ENCODE data around the gene GNG14. TPM values are rescaled to one million over a fixed set of nuclear protein-coding genes. Genes with fewer than 3 reads are reported as not detected.

The GNG14 gene
- total and polyA plus RNA-seq, 2 of the 13 experiments (the other 11 are each of a cell fraction or from before 2014, with no cell fraction given) = not detected

DNA sequence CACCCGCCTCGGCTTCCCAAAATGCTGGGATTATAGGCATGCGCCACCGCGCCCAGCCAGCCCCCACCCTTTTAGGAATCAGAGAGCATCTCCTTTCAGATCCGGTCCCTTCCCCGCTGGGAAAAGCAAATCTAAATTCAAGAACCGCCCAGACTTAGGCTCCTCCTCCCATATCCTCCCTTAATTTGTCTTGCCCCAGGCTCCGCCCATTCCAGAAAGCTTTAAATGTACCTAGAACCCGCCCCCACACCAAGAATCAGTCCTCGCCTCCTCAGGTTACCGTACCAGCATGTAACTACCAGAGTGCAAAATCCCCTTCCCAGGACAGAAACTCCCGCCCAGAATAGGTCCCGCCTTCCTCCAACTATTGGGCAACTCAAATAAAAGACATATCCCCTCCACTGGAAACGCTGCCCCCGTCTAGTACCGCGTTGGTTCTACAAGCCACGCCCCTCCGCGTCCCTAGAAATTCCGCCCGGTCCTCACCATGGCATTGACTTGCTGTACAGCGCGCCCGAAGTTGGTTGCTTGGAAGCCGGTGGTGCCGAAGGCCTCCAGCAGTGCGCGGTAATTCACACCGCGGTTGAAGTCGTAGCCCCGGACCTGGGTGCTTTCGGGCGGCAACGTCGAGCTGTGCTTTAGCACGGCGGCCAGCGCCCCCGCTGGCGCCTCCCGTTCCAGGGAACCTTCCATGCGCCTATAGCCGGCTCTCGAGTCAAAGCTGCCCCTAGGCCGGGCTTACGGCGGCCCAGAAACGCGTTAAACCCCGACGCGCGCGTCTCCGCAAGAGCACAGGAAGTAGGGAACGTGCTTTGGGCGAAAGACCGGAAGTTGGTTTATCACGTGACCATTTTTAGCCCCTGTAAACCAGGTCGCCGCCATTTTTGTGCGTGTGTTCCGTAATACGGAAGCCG is 6.5 kb upstream of the GNG14 start, which contains the start of gene DHPS (continued):
- 0 out of 2 replicates have a peak, but pooled peaks have one; percentile 74 for TF ChIP-seq AKNA (CRISPR knock-in tag; IDR thresholded peaks at IDR 0.05; ENCODE audit: borderline replicate concordance)
- no peak for TF ChIP-seq HOMEZ (CRISPR knock-in tag; IDR thresholded peaks at IDR 0.05; ENCODE audit: low read depth)
- no peak for TF ChIP-seq ZNF20 (CRISPR knock-in tag; IDR thresholded peaks at IDR 0.05)
- no peak for TF ChIP-seq ZNF780A (CRISPR knock-in tag; IDR thresholded peaks at IDR 0.05)
- TF ChIP-seq, protein P1, sequence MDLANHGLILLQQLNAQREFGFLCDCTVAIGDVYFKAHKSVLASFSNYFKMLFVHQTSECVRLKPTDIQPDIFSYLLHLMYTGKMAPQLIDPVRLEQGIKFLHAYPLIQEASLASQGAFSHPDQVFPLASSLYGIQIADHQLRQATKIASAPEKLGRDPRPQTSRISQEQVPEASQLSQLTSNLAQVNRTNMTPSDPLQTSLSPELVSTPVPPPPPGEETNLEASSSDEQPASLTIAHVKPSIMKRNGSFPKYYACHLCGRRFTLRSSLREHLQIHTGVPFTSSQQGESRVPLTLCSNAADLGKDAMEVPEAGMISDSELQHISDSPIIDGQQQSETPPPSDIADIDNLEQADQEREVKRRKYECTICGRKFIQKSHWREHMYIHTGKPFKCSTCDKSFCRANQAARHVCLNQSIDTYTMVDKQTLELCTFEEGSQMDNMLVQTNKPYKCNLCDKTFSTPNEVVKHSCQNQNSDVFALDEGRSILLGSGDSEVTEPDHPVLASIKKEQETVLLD (CRISPR knock-in tag; IDR thresholded peaks at IDR 0.05; ENCODE audit: low read depth) = no peak; the same call in 1 of the 2 replicates
- no peak for TF ChIP-seq ZFP36L2 (CRISPR knock-in tag; IDR thresholded peaks at IDR 0.05)
- TF ChIP-seq ZNF605 (CRISPR knock-in tag; IDR thresholded peaks at IDR 0.05) = peak; percentile 51; the same call in 1 of the 2 replicates
- no peak for TF ChIP-seq ATF3 (CRISPR knock-in tag; IDR thresholded peaks at IDR 0.05)
- TF ChIP-seq ZNF331 (CRISPR knock-in tag; IDR thresholded peaks at IDR 0.05) = peak; percentile 36
- no peak for TF ChIP-seq DMTF1 (CRISPR knock-in tag; IDR thresholded peaks at IDR 0.05)
- TF ChIP-seq RARA (CRISPR knock-in tag; IDR thresholded peaks at IDR 0.05) = 0 out of 2 replicates have a peak, but pooled peaks have one; percentile 3
- TF ChIP-seq PREB (CRISPR knock-in tag; IDR thresholded peaks at IDR 0.05) = no peak
- peak; percentile 58; the same call in 1 of the 2 replicates for TF ChIP-seq TOPORS (CRISPR knock-in tag; IDR thresholded peaks at IDR 0.05)
- peak; percentile 49; the same call in 1 of the 2 replicates for TF ChIP-seq ZSCAN29 (CRISPR knock-in tag; conservative IDR thresholded peaks at IDR 0.05)
